AG09309 (cell line): ENCODE results near the gene SMIM5.

Experiments used
- DNase-seq: peaks from one replicate; pipeline ENCODE4 v3.0.0-alpha.2; 2010; ENCODE audit warnings: low read depth
- H3K4me3 ChIP-seq: 2 replicates; pipeline ENCODE4 v1.5.1; 2011; ENCODE audit warnings: mild to moderate bottlenecking, low read depth, low read length, moderate library complexity; ENCODE audit not compliant: control insufficient read depth
- CTCF ChIP-seq: IDR thresholded peaks from 2 replicates; pipeline ENCODE4 v1.5.1; 2011; ENCODE audit warnings: mild to moderate bottlenecking, low read depth, low read length, inconsistent platforms; ENCODE audit not compliant: insufficient read depth, control insufficient read depth; ENCODE audit errors: missing control alignments

The SMIM5 gene

GRCh38 chr17:75595284-75595919 lies 37.8 kb upstream of the SMIM5 start:
- TF ChIP-seq CTCF: no peak
- no peak for DNase-seq

DNA sequence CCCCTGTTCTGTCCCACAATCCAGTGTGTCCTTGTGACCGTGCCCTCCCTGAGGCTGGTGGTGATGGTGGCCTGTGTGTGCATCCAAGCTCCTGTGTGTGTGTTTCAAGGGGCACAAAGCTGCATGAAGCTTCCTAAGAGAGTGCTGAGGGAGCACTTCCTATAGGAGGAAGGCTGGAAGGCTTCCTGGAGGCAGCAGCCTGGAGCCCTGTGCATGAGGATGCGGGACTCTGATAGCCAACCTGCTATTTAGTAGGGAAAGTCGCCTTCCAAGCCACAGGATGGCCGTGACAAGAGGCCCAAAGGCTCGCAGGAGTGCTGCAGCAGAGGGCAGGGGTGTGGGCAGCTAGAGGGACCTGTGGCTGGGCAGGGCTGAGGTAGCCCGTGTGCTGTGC lies 37.3 kb upstream of the SMIM5 start:
- TF ChIP-seq CTCF: no peak
- DNase-seq: no peak
- H3K4me3 ChIP-seq: no peak overlapping the region

More at GRCh38 chr17:75595284-75595919, 37.8 kb upstream of the SMIM5 start:
- no peak overlapping the region for H3K4me3 ChIP-seq

- no peak overlapping the region for H3K4me3 ChIP-seq
- DNase-seq: no peak
- no peak for TF ChIP-seq CTCF
These were observed 36.7 kb upstream of the SMIM5 start for GRCh38 chr17:75596320-75597087.

DNA sequence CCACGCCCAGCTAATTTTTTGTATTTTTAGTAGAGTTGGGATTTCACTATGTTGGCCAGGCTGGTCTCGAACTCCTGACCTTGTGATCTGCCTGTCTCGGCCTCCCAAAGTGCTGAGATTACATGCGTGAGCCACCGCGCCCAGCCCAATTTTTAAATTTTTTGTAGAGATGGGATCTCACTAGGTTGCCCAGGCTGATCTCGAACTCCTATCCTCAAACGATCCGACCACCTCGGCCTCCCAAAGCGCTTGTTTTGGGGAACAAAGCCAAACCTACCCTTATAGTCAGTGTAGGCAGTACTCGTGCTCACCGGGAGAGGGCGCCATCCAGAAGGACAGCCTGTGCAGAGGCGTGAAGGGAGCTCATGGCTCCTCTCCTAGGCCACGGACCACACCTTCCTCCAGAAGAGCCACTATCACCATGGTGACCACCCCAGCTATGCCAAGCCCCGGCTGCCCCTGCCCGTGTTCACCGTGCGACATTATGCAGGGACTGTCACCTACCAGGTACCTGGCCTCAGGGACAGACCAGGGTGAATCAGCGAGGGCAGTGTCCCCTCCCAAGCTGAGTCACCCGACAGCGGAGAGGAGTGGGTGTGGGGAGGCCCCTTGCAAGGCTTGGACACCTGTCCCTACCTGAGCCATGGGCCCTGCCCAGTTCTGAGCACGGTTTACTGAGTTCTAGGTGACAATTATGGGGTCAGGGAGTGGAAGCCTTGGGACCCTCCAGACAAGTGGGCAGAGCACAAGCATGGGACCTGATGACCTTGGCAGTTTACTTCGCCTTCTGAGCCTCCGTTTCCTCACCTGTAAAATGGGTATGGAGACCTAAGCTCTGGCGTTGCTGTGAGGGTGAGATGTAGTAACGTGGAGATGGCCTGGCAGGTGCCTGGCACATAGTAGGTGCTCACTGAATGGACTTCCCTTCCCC lies 31.9 kb upstream of the SMIM5 start:
- peak; percentile 70 for TF ChIP-seq CTCF
- H3K4me3 ChIP-seq: no peak overlapping the region
- no peak for DNase-seq

DNA sequence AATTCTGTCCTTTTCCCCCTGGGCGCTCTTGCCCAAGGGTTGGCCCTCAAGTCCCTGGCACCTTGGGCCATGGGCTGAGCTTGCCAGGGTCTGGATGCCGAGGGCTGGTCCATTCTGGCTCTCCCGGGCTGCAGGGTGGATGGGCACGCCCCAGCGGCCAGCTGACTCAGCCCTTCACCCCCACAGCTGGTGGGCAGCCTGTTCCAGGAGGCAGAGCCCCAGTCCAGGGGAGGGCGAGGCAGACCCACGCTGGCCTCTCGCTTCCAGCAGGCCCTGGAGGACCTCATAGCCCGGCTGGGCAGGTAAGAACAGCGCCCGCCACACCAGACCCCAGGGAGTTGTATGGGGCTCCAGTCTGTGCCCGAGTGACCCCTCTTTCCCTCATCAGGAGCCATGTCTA lies 30.6 kb upstream of the SMIM5 start:
- no peak for TF ChIP-seq CTCF
- DNase-seq: no peak
- H3K4me3 ChIP-seq: no peak overlapping the region

- no peak for TF ChIP-seq CTCF
- DNase-seq: no peak
- no peak overlapping the region for H3K4me3 ChIP-seq
These were observed 30.1 kb upstream of the SMIM5 start for GRCh38 chr17:75603123-75603522.
